Measurements from ENCODE around the gene UHRF2.

- TF ChIP-seq POLR2AphosphoS5 (IDR thresholded peaks at IDR 0.05): no peak
- no peak for TF ChIP-seq CTCF (IDR thresholded peaks at IDR 0.05 in 8 of 11, conservative IDR thresholded peaks at IDR 0.05 in 3 of 11)
Measured at GRCh38 chr9:6459718-6460117, 46.7 kb downstream of the UHRF2 start.

All from spleen (tissue), 7 donors.